Activated naive CD4-positive, alpha-beta T cell treated with anti-CD3 and anti-CD28 coated beads, Interleukin-2, amount 50 U/mL, for 72 hours (primary cell): Measurements from ENCODE around the gene CPSF4L. TPM values are rescaled to one million over a fixed set of nuclear protein-coding genes. Genes with fewer than 3 reads are reported as not detected.

ENCODE experiments used
- ATAC-seq, 2 donors: fragments of 150-1000 bp; cut with Tn5 transposase; 2 replicates each; pipeline ENCODE4 v1.10.0; 2021; ENCODE audit warnings: mild to moderate bottlenecking in 2 of 2, moderate library complexity in 2 of 2
- DNase-seq, 2 donors: peaks; one replicate each; pipeline ENCODE4 v3.0.0; 2021 to 2022; ENCODE audit warnings: low spot score in 2 of 2
- H3K27ac Mint-ChIP-seq, 2 donors: one replicate each; pipeline ENCODE4 v1.8.0; 2022; ENCODE audit warnings: mild to moderate bottlenecking in 2 of 2, mixed read lengths in 2 of 2
- H3K36me3 Mint-ChIP-seq, 2 donors: one replicate each; pipeline ENCODE4 v1.8.0; 2022; ENCODE audit warnings: mixed read lengths in 2 of 2
- H3K9me3 Mint-ChIP-seq, 2 donors: one replicate each; pipeline ENCODE4 v1.8.0; 2022; ENCODE audit warnings: mixed read lengths in 2 of 2
- total RNA-seq, 2 donors: library from RNA; stranded (reverse); gene quantifications; one replicate each; pipeline ENCODE4 v1.2.3, GENCODE V29; 2022

CPSF4L gene
- total RNA-seq, 2 donors from 2014 or later, result not detected

- Mint-ChIP-seq H3K27ac (peak overlapping the region; percentile 56 to 92), H3K9me3 (no peaks in the 10 kb centered on the region), H3K36me3 (peaks cover 20 to 60% of the 10 kb centered on the region in 2 donors)
- no peak for DNase-seq
- peak; percentile 62 to 83 for ATAC-seq
Measured at GRCh38 chr17:73203788-73204479, 57.7 kb downstream of the CPSF4L start.

GRCh38 chr17:73203135-73203787, 58.4 kb downstream of the CPSF4L start:
- ATAC-seq, result peak; percentile 64 to 72

GRCh38 chr17:73201215-73202069, 60.2 kb downstream of the CPSF4L start:
- H3K36me3 Mint-ChIP-seq, result peaks cover 25 to 65% of the 10 kb centered on the region in 2 donors
- H3K9me3 Mint-ChIP-seq, result no peaks in the 10 kb centered on the region
- ATAC-seq (no peak), DNase-seq (no peak)
- H3K27ac Mint-ChIP-seq, result no peak overlapping the region

More at GRCh38 chr17:73203135-73203787, 58.4 kb downstream of the CPSF4L start:
- H3K9me3 Mint-ChIP-seq, result no peaks in the 10 kb centered on the region
- peak overlapping the region; percentile 56 to 92 for H3K27ac Mint-ChIP-seq
- DNase-seq, result no peak
- H3K36me3 Mint-ChIP-seq, result peaks cover 19 to 62% of the 10 kb centered on the region in 2 donors

GRCh38 chr17:73200476-73200875, 61.2 kb downstream of the CPSF4L start:
- Mint-ChIP-seq H3K27ac (no peak overlapping the region), H3K9me3 (no peaks in the 10 kb centered on the region), H3K36me3 (peaks cover 25 to 67% of the 10 kb centered on the region in 2 donors)
- ATAC-seq (no peak), DNase-seq (no peak)

- Mint-ChIP-seq H3K27ac (no peak overlapping the region), H3K9me3 (no peaks in the 10 kb centered on the region), H3K36me3 (peaks cover 25 to 67% of the 10 kb centered on the region in 2 donors)
- DNase-seq (no peak), ATAC-seq (no peak)
Measured at GRCh38 chr17:73199751-73200317, 61.8 kb downstream of the CPSF4L start.

DNA sequence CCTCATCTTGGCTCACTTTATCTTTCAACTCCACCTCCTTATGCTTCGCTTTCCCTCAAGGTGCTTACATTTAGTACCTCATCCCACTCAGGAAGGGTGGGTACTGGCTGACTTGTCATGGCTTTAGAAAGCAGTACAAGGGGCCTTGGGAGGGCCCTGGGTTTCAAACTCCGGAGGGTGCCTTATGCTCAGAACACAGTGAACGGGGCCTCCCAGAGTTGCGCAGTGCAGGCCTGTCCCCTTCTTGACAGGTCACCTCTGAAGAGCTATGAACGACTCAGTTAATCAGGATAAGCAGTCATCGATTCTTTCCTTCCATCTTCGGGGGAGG, 62.8 kb downstream of the CPSF4L start:
- ATAC-seq (no peak), DNase-seq (no peak)
- H3K36me3 Mint-ChIP-seq, result peaks cover 25 to 65% of the 10 kb centered on the region in 2 donors
- H3K9me3 Mint-ChIP-seq, result no peaks in the 10 kb centered on the region
- no peak overlapping the region for H3K27ac Mint-ChIP-seq

Other genes with a start within 250 kb of the CPSF4L start
- gene SLC39A11, start 169.2 kb downstream of the CPSF4L start, total RNA-seq, result 10 to 100 TPM; 14.8 to 17.7 TPM
- gene SSTR2, start 96.9 kb downstream of the CPSF4L start, total RNA-seq, result under 1 TPM; 0.12 to 0.87 TPM
- gene COG1, start 68.8 kb downstream of the CPSF4L start, total RNA-seq, result 10 to 100 TPM; 26.8 to 40.5 TPM
- 1 to 10 TPM; 1.1 to 1.8 TPM for gene CDC42EP4, start 50.1 kb upstream of the CPSF4L start, total RNA-seq